ENCODE measurements around the gene NDUFC1.
"Not testable (repeated sequence)": the region's sequence is repeated elsewhere in the genome, so short reads cannot be mapped to it uniquely, and the experiment has no call there.

NDUFC1 gene

DNA sequence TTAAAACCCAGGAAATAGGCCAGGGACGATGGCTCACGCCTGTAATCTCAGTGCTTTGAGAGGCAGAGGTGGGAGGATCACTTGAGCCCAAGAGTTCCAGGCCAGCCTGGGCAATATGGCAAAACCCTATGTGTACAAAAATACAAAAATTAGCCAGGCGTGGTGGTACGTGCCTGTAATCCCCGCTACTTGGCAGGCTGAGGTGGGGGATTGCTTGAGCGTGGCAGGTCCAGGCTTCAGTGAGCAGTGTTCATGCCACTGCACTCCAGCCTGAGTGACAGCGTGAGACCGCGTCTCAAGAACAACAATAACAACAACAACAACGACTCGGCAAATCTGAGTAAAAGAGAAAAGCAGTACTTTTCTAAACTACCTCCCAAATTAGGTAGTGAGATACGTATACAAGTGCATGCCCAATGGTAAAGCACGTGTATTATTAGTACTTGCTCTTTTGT, 13.0 kb upstream of the NDUFC1 start:
- H3K4ac ChIP-seq (ENCODE audit: low read depth in 1 of 2, low read length in 2 of 2) = peak overlapping the region in 1 of 2 experiments; percentile 41
- H2AK5ac ChIP-seq (ENCODE audit: low read length, severe bottlenecking) = no peak overlapping the region
- peaks cover 0 to 6% of the 10 kb centered on the region in 2 experiments for H3K36me3 ChIP-seq (ENCODE audit: control insufficient read depth in 1 of 2, insufficient read depth in 2 of 2, low read depth in 1 of 2, low read length in 2 of 2)
- no peak overlapping the region for H3K4me2 ChIP-seq (ENCODE audit: low read length, poor library complexity, severe bottlenecking)
- no peak overlapping the region for H2BK5ac ChIP-seq (ENCODE audit: low read depth, low read length, poor library complexity, severe bottlenecking)
- WGBS = 96% methylated on average over 6 of the region's 13 CpGs
- no peak overlapping the region for H3K27ac ChIP-seq (ENCODE audit: low read length, poor library complexity, severe bottlenecking)
- no peak overlapping the region for H2BK15ac ChIP-seq (ENCODE audit: low read depth, poor library complexity, severe bottlenecking)
- peaks cover 7% of the 10 kb centered on the region for H3K4me1 ChIP-seq (ENCODE audit: control insufficient read depth, insufficient read depth, low read depth, low read length)
- no peak overlapping the region for H2BK120ac ChIP-seq (ENCODE audit: low read depth, low read length)
- peak overlapping the region; percentile 82 for H3K9ac ChIP-seq (ENCODE audit: low read length)
- peak overlapping the region in 1 of 2 experiments; percentile 72 for H3K23ac ChIP-seq (ENCODE audit: low read length in 2 of 2)
- H3K4me3 ChIP-seq (ENCODE audit: insufficient read depth in 1 of 2, low read depth in 1 of 2, low read length in 2 of 2) = peak overlapping the region in 1 of 2 experiments; percentile 60
- DNase-seq = no peak
- peak overlapping the region in 1 of 2 experiments; percentile 93 for H3K14ac ChIP-seq (ENCODE audit: low read length in 2 of 2)
- peak overlapping the region; percentile 52 for H4K8ac ChIP-seq (ENCODE audit: low read length)
- H4K91ac ChIP-seq (ENCODE audit: low read length) = no peak overlapping the region
- peak overlapping the region in 1 of 2 experiments; percentile 77 for H2BK12ac ChIP-seq (ENCODE audit: low read length in 2 of 2)
- H3K18ac ChIP-seq (ENCODE audit: low read depth in 1 of 2, low read length in 2 of 2) = no peak overlapping the region
- peak overlapping the region; percentile 11 for H2AFZ ChIP-seq (ENCODE audit: low read depth, low read length)
- no peaks in the 10 kb centered on the region for H3K79me1 ChIP-seq (replicated peaks; ENCODE audit: low read length, poor library complexity, severe bottlenecking)
- H3K9me3 ChIP-seq (ENCODE audit: control insufficient read depth, low read length) = no peaks in the 10 kb centered on the region
- no peaks in the 10 kb centered on the region for H3K27me3 ChIP-seq (ENCODE audit: control insufficient read depth in 1 of 2, insufficient read depth in 1 of 2, low read length in 2 of 2)

DNA sequence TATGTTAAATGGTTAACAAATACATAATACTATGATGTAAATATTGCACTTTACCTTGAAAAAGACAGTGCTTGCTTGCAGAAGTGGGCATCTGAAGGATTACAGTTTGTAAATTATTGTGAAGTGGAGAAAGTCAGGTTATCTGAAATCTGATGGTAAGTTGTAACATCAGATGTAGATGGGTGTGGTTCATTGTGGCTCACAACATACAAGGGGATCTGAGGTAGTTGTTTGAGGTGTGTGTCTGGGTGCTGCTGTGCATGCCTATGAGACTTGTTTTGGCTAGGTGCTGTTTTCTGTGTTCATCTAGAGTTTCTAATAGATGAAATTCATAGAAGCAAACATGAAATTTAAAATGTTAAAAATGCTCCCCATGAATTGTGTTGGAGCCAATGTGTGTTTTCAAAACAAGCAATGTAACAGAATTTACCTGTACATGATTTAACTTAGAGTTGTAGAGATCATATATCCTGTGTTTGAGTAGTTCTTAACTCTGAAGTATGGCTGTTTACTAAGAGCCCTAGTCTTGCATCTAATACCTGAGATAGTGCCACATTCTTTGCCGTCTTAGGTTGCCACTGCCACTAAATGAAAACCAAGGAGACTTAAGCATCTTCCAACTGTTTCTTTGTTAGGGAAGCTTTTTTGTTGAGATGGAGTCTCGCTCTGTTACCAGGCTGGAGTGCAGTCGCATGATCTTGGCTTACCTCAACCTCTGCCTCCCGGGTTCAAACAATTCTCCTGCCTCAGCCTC, 11.9 kb upstream of the NDUFC1 start:
- Histone ChIP-seq H3K23ac (ENCODE audit: low read length in 2 of 2) (no peak overlapping the region), H3K27me3 (ENCODE audit: control insufficient read depth in 1 of 2, insufficient read depth in 1 of 2, low read length in 2 of 2) (no peaks in the 10 kb centered on the region), H2BK5ac (ENCODE audit: low read depth, low read length, poor library complexity, severe bottlenecking) (no peak overlapping the region), H3K27ac (ENCODE audit: low read length, poor library complexity, severe bottlenecking) (no peak overlapping the region), H3K9me3 (ENCODE audit: control insufficient read depth, low read length) (no peaks in the 10 kb centered on the region), H3K4me2 (ENCODE audit: low read length, poor library complexity, severe bottlenecking) (no peak overlapping the region), H3K18ac (ENCODE audit: low read depth in 1 of 2, low read length in 2 of 2) (no peak overlapping the region), H2BK15ac (ENCODE audit: low read depth, poor library complexity, severe bottlenecking) (no peak overlapping the region), H3K4ac (ENCODE audit: low read depth in 1 of 2, low read length in 2 of 2) (no peak overlapping the region), H2BK12ac (ENCODE audit: low read length in 2 of 2) (no peak overlapping the region), H4K91ac (ENCODE audit: low read length) (no peak overlapping the region), H3K4me3 (ENCODE audit: insufficient read depth in 1 of 2, low read depth in 1 of 2, low read length in 2 of 2) (no peak overlapping the region), H3K36me3 (ENCODE audit: control insufficient read depth in 1 of 2, insufficient read depth in 2 of 2, low read depth in 1 of 2, low read length in 2 of 2) (peaks cover 0 to 6% of the 10 kb centered on the region in 2 experiments), H3K4me1 (ENCODE audit: control insufficient read depth, insufficient read depth, low read depth, low read length) (peaks cover 5% of the 10 kb centered on the region), H2AK5ac (ENCODE audit: low read length, severe bottlenecking) (no peak overlapping the region), H2BK120ac (ENCODE audit: low read depth, low read length) (no peak overlapping the region), H3K9ac (ENCODE audit: low read length) (no peak overlapping the region), H2AFZ (ENCODE audit: low read depth, low read length) (no peak overlapping the region), H4K8ac (ENCODE audit: low read length) (no peak overlapping the region), H3K79me1 (replicated peaks; ENCODE audit: low read length, poor library complexity, severe bottlenecking) (no peaks in the 10 kb centered on the region), H3K14ac (ENCODE audit: low read length in 2 of 2) (no peak overlapping the region)
- DNase-seq = no peak
- 77% methylated on average over 4 of the region's 4 CpGs for WGBS

DNA sequence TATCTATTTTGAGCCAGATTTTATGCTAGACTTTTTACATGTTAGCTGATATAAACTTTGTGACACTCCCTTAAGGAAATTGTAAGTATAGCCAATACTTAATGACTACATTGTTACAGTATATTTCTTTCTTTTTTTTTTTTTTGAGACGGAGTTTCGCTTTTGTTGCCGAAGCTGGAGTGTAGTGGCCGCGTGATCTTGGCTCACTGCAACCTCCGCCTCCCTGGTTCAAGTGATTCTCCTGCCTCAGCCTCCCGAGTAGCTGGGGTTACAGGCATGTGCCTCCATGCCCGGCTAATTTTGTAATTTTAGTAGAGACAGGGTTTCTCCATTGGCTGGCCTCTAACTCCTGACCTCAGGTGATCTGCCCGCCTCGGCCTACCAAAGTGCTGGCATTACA, 11.1 kb upstream of the NDUFC1 start:
- not testable (repeated sequence) for H2AFZ ChIP-seq (ENCODE audit: low read depth, low read length); H2BK5ac ChIP-seq (ENCODE audit: low read depth, low read length, poor library complexity, severe bottlenecking)
- 99% methylated on average over 9 of the region's 10 CpGs for WGBS

DNA sequence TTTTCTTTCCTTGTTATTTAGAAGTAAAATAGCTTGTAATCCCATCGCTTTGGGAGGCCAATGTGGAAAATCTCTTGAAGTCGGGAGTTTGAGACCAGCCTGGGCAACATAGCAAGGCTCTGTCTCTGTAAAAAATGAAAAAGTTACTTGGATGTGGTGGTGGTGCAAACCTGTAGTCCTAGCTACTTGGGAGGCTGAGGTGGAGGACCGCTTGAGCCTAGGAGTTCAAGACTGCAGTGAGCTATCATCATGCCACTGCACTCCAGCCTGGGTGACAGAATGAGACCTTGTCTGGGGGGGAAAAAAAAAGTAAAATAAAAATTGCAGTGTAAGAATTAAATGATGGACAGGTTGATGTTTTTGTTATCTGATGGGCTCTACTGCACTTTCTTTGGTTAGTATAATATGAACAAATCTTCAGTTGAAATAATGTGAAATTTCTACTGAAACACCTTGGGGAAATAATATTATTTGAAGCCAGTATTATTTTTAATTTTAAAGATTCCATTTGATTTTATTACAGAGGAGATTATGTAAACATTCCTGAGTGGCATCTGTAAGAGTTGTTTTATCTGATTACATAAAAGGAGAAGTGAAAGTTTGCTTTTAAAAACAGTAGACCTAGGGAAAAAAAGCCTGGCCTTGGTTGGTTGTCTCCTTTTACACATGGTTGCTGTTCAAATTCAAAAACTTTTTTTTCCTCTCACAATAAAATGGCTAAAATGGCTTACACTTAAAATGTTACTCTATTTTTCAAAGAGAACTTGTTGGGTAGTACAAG, 10.5 kb upstream of the NDUFC1 start:
- Histone ChIP-seq H3K23ac (ENCODE audit: low read length in 2 of 2) (no peak overlapping the region), H3K4me2 (ENCODE audit: low read length, poor library complexity, severe bottlenecking) (no peak overlapping the region), H2BK15ac (ENCODE audit: low read depth, poor library complexity, severe bottlenecking) (no peak overlapping the region), H3K9me3 (ENCODE audit: control insufficient read depth, low read length) (no peaks in the 10 kb centered on the region), H3K27me3 (ENCODE audit: control insufficient read depth in 1 of 2, insufficient read depth in 1 of 2, low read length in 2 of 2) (no peaks in the 10 kb centered on the region), H3K9ac (ENCODE audit: low read length) (peak overlapping the region; percentile 21), H3K79me1 (replicated peaks; ENCODE audit: low read length, poor library complexity, severe bottlenecking) (no peaks in the 10 kb centered on the region), H2AK5ac (ENCODE audit: low read length, severe bottlenecking) (no peak overlapping the region), H2BK12ac (ENCODE audit: low read length in 2 of 2) (no peak overlapping the region), H3K4ac (ENCODE audit: low read depth in 1 of 2, low read length in 2 of 2) (no peak overlapping the region), H3K36me3 (ENCODE audit: control insufficient read depth in 1 of 2, insufficient read depth in 2 of 2, low read depth in 1 of 2, low read length in 2 of 2) (peaks cover 0 to 9% of the 10 kb centered on the region in 2 experiments), H3K18ac (ENCODE audit: low read depth in 1 of 2, low read length in 2 of 2) (peak overlapping the region in 1 of 2 experiments; percentile 24), H3K4me3 (ENCODE audit: insufficient read depth in 1 of 2, low read depth in 1 of 2, low read length in 2 of 2) (no peak overlapping the region), H2AFZ (ENCODE audit: low read depth, low read length) (no peak overlapping the region), H2BK5ac (ENCODE audit: low read depth, low read length, poor library complexity, severe bottlenecking) (no peak overlapping the region), H4K8ac (ENCODE audit: low read length) (no peak overlapping the region), H3K14ac (ENCODE audit: low read length in 2 of 2) (no peak overlapping the region), H2BK120ac (ENCODE audit: low read depth, low read length) (no peak overlapping the region), H3K4me1 (ENCODE audit: control insufficient read depth, insufficient read depth, low read depth, low read length) (peaks cover 8% of the 10 kb centered on the region), H4K91ac (ENCODE audit: low read length) (no peak overlapping the region), H3K27ac (ENCODE audit: low read length, poor library complexity, severe bottlenecking) (no peak overlapping the region)
- 99% methylated on average over 3 of the region's 3 CpGs for WGBS
- no peak for DNase-seq

More for the DNA sequence above, 11.1 kb upstream of the NDUFC1 start:
- not testable (repeated sequence) for H3K23ac ChIP-seq (ENCODE audit: low read length in 2 of 2); H2BK120ac ChIP-seq (ENCODE audit: low read depth, low read length); H3K9ac ChIP-seq (ENCODE audit: low read length); H3K4ac ChIP-seq (ENCODE audit: low read depth in 1 of 2, low read length in 2 of 2); H3K4me2 ChIP-seq (ENCODE audit: low read length, poor library complexity, severe bottlenecking); H2AK5ac ChIP-seq (ENCODE audit: low read length, severe bottlenecking); H2BK12ac ChIP-seq (ENCODE audit: low read length in 2 of 2); H3K9me3 ChIP-seq (ENCODE audit: control insufficient read depth, low read length); H3K4me3 ChIP-seq (ENCODE audit: insufficient read depth in 1 of 2, low read depth in 1 of 2, low read length in 2 of 2); H3K14ac ChIP-seq (ENCODE audit: low read length in 2 of 2); H4K8ac ChIP-seq (ENCODE audit: low read length); H2BK15ac ChIP-seq (ENCODE audit: low read depth, poor library complexity, severe bottlenecking); DNase-seq; H3K27ac ChIP-seq (ENCODE audit: low read length, poor library complexity, severe bottlenecking); H3K27me3 ChIP-seq (ENCODE audit: control insufficient read depth in 1 of 2, insufficient read depth in 1 of 2, low read length in 2 of 2); H3K79me1 ChIP-seq (replicated peaks; ENCODE audit: low read length, poor library complexity, severe bottlenecking); H3K36me3 ChIP-seq (ENCODE audit: control insufficient read depth in 1 of 2, insufficient read depth in 2 of 2, low read depth in 1 of 2, low read length in 2 of 2); H3K18ac ChIP-seq (ENCODE audit: low read depth in 1 of 2, low read length in 2 of 2); H4K91ac ChIP-seq (ENCODE audit: low read length); H3K4me1 ChIP-seq (ENCODE audit: control insufficient read depth, insufficient read depth, low read depth, low read length)
